OCI-LY3 (cell line): ENCODE data around the gene LUC7L2.

Source experiments
- H2AFZ ChIP-seq: fragments of 200-600, 300-600 bp; shearing (Covaris generic); 2 replicates; pipeline ENCODE4 v1.6.0; 2014; ENCODE audit warnings: antibody characterized with exemption, low read depth, low read length
- H3K27ac ChIP-seq: fragments of 200-600, 300-600 bp; sonication (generic); 2 replicates; pipeline ENCODE4 v1.5.1; 2014; ENCODE audit warnings: mild to moderate bottlenecking, low read length, moderate library complexity, mixed read lengths
- H3K27me3 ChIP-seq: fragments of 200-600, 300-600 bp; sonication (generic); 2 replicates; pipeline ENCODE4 v1.6.1; 2014; ENCODE audit warnings: low read depth, low read length, mixed read lengths
- H3K36me3 ChIP-seq: fragments of 200-600, 300-600 bp; sonication (generic); replicated peaks from 2 replicates; pipeline ENCODE3; 2014; ENCODE audit warnings: low read depth, low read length, mixed read lengths
- H3K4me1 ChIP-seq: fragments of 300-600, 200-600 bp; sonication (generic); 2 replicates; pipeline ENCODE4 v1.6.1; 2014; ENCODE audit warnings: low read length, mixed read lengths
- H3K4me2 ChIP-seq: fragments of 200-600, 300-600 bp; sonication (generic); 2 replicates; pipeline ENCODE4 v1.6.1; 2014; ENCODE audit warnings: low read length, mixed read lengths
- H3K4me3 ChIP-seq: fragments of 300-600, 200-600 bp; sonication (generic); 2 replicates; pipeline ENCODE4 v1.5.1; 2014; ENCODE audit warnings: antibody characterized with exemption, mild to moderate bottlenecking, low read length, moderate library complexity
- H3K79me2 ChIP-seq: fragments of 300-600, 200-600 bp; shearing (Covaris generic); 2 replicates; pipeline ENCODE4 v1.6.1; 2014; ENCODE audit warnings: mild to moderate bottlenecking, low read length, mixed read lengths
- H3K9ac ChIP-seq: fragments of 300-600, 200-600 bp; shearing (Covaris generic); 2 replicates; pipeline ENCODE4 v1.6.0; 2014; ENCODE audit warnings: mild to moderate bottlenecking, low read length, moderate library complexity
- H3K9me3 ChIP-seq: fragments of 200-600, 300-600 bp; shearing (Covaris generic); 2 replicates; pipeline ENCODE4 v1.6.1; 2014; ENCODE audit warnings: low read length, mixed read lengths; ENCODE audit not compliant: insufficient read depth
- H4K20me1 ChIP-seq: fragments of 200-600, 300-600 bp; sonication (generic); 2 replicates; pipeline ENCODE4 v1.6.1; 2016; ENCODE audit warnings: low read length, mixed read lengths; ENCODE audit not compliant: insufficient read depth
- CTCF ChIP-seq: fragments of 200-600, 300-600 bp; sonication (generic); IDR thresholded peaks from 2 replicates; pipeline ENCODE4 v1.5.1; 2014; ENCODE audit warnings: antibody characterized with exemption, low read length, low read depth
- EZH2phosphoT487 ChIP-seq: fragments of 200-600 bp; shearing (Covaris generic); IDR thresholded peaks from 2 replicates; pipeline ENCODE4 v1.6.1; 2018; ENCODE audit warnings: antibody characterized with exemption, mixed run types, low read depth

Gene LUC7L2

DNA sequence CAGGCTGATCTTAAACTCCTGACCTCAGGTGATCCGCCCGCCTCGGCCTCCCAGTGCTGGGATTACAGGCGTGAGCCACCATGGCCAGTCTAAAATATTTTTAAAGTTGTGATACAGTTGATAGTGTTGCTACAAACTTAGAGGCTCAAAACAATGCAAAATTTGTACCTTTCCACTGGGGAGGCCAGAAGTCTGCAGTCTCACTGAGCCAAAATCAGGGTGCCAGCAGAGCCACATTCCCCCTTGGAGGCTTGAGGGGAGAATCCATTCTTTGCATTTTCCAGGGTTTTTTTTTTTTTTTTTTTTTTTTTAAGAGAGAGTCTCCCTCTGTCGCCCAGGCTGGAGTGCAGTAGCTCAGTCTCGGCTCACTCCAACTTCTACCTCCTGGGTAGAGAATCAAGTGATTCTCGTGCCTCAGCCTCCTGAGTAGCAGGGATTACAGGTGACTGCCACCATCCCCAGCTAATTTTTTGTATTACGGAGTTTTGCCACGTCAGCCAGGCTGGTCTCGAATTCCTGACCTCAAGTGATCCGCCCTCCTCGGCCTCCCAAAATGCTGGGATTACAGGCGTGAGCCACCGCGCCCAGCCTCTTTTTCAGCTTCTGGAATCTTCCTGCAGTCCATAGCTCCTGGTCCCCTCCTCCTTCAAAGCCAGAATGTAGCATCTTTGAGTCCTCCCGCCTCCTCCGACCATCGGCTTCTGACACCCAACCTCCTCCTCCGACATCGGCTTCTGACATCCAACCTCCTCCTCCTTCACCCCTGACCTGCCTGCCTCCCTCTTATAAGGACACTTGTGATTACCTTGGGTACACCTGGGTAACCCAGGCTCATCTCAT is 86.6 kb downstream of the LUC7L2 start:
- Histone ChIP-seq H3K4me3 (no peak overlapping the region), H3K27ac (no peak overlapping the region), H3K9ac (no peak overlapping the region), H3K4me1 (no peaks in the 10 kb centered on the region), H3K36me3 (no peaks in the 10 kb centered on the region), H3K79me2 (no peaks in the 10 kb centered on the region), H2AFZ (no peak overlapping the region), H4K20me1 (no peaks in the 10 kb centered on the region), H3K9me3 (no peaks in the 10 kb centered on the region), H3K4me2 (no peak overlapping the region), H3K27me3 (no peaks in the 10 kb centered on the region)
- TF ChIP-seq CTCF (no peak), EZH2phosphoT487 (no peak)

- Histone ChIP-seq H3K9ac (no peak overlapping the region), H3K27me3 (no peaks in the 10 kb centered on the region), H3K79me2 (no peaks in the 10 kb centered on the region), H3K4me3 (no peak overlapping the region), H2AFZ (no peak overlapping the region), H3K4me2 (no peak overlapping the region), H3K9me3 (no peaks in the 10 kb centered on the region), H3K36me3 (no peaks in the 10 kb centered on the region), H3K27ac (no peak overlapping the region), H3K4me1 (no peaks in the 10 kb centered on the region), H4K20me1 (no peaks in the 10 kb centered on the region)
- TF ChIP-seq CTCF = no peak
- TF ChIP-seq EZH2phosphoT487 = no peak
Observed at GRCh38 chr7:139450851-139451250, 91.2 kb downstream of the LUC7L2 start.

DNA sequence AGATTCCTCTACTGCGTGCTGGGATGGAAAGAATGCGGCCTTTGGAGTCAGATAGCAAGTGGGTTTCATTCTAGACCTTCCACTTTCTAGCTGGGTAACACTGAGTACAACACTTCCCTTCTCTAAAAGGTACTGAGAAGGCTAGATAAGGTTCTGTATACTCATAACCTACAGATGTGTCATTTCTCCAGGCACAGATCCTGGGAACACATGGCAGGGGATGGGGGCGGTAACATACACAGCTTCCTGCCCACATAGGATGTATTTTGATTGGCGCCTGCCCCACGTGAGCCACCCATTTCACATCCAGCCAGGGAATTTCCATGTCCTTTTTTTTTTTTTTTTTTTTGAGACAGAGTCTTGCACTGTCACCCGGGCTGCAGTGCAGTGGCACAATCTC is 91.9 kb downstream of the LUC7L2 start:
- H2AFZ ChIP-seq = no peak overlapping the region
- no peak for TF ChIP-seq EZH2phosphoT487
- TF ChIP-seq CTCF = no peak
- H3K4me1 ChIP-seq = no peaks in the 10 kb centered on the region

GRCh38 chr7:139452958-139453672 is 93.4 kb downstream of the LUC7L2 start:
- no peaks in the 10 kb centered on the region for H4K20me1 ChIP-seq
- TF ChIP-seq CTCF (peak; percentile 19; the same call in 1 of the 2 replicates), EZH2phosphoT487 (no peak)
- no peaks in the 10 kb centered on the region for H3K79me2 ChIP-seq
- no peak overlapping the region for H3K4me2 ChIP-seq
- no peaks in the 10 kb centered on the region for H3K36me3 ChIP-seq
- no peaks in the 10 kb centered on the region for H3K9me3 ChIP-seq
- H3K9ac ChIP-seq = no peak overlapping the region
- H3K27me3 ChIP-seq = no peaks in the 10 kb centered on the region
- no peak overlapping the region for H3K27ac ChIP-seq
- H3K4me1 ChIP-seq = no peaks in the 10 kb centered on the region
- H2AFZ ChIP-seq = no peak overlapping the region
- H3K4me3 ChIP-seq = no peak overlapping the region

More for the DNA sequence above, 91.9 kb downstream of the LUC7L2 start:
- H3K4me3 ChIP-seq = no peak overlapping the region
- no peaks in the 10 kb centered on the region for H3K9me3 ChIP-seq
- H3K79me2 ChIP-seq = no peaks in the 10 kb centered on the region
- no peak overlapping the region for H3K27ac ChIP-seq
- no peaks in the 10 kb centered on the region for H3K36me3 ChIP-seq
- no peaks in the 10 kb centered on the region for H3K27me3 ChIP-seq
- no peaks in the 10 kb centered on the region for H4K20me1 ChIP-seq
- no peak overlapping the region for H3K4me2 ChIP-seq
- H3K9ac ChIP-seq = no peak overlapping the region
